Measurements from ENCODE around the gene PPP2R2D. TPM values are rescaled to one million over a fixed set of nuclear protein-coding genes. Genes with fewer than 3 reads are reported as not detected.

PPP2R2D gene
- total RNA-seq, 2 donors from 2014 or later, result 43.1 to 52.4 TPM

DNA sequence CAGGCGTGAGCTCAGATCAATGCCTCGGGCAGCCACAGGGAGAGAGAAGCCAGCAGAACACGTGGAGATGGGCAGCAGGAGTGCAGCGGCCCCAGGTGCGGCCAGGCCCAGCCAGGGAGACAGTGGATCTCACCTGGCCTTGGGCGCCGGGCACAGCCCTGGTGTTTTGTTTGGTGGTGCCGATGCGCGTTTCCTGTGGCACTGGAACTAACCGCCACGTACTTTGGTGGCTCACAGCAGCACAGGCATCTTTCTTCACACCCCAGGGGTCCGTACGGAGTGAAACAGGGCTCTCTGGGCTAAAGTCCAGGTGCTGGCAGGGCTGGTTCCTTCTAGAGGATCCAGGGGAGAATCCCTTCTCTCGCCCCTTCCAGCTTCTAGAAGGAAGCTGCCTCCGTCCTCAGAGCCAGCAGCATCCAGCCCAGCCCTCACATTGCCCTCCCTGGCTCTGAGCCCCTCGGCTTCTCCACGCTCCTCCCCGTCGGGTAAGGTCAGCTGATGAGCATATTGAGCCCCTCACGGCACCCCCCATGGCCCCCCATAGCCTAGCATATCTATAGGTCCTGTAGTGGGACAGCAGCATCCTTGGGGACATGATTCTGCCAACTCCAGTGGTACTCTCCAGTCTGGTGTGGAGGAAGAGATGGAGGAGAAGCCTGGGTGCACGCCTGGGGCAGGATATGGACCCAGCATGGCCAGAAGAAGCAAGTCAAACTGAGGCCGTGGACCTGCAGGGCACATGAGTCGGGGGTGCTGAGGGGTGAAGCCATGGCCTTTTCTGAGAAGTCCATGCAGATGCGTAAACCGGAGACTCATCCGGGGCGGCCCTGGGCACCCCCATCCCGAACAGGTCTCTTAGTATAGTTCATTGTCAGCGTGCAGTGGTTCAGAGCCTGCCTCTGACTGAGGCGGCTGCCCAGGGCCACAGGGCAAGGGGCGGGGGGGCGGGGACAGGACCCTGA lies 43.4 kb upstream of the PPP2R2D start:
- 64 to 65% methylated on average over 16 to 31 of the region's 33 CpGs for WGBS, 2 donors
- Histone ChIP-seq H3K36me3 (replicated peaks in 1 of 2; ENCODE audit: insufficient read depth in 1 of 2, low read depth in 2 of 2) (no peaks in the 10 kb centered on the region), H3K4me1 (peaks cover 3% of the 10 kb centered on the region), H3K27me3 (peaks cover 0 to 3% of the 10 kb centered on the region in 2 donors), H3K9me3 (no peaks in the 10 kb centered on the region), H3K27ac (no peak overlapping the region), H3K4me3 (no peak overlapping the region)
- intact Hi-C loops (cut with DNase I), result no loop called here
- no peak for ATAC-seq
- no peak for DNase-seq
- TF ChIP-seq, protein P1, sequence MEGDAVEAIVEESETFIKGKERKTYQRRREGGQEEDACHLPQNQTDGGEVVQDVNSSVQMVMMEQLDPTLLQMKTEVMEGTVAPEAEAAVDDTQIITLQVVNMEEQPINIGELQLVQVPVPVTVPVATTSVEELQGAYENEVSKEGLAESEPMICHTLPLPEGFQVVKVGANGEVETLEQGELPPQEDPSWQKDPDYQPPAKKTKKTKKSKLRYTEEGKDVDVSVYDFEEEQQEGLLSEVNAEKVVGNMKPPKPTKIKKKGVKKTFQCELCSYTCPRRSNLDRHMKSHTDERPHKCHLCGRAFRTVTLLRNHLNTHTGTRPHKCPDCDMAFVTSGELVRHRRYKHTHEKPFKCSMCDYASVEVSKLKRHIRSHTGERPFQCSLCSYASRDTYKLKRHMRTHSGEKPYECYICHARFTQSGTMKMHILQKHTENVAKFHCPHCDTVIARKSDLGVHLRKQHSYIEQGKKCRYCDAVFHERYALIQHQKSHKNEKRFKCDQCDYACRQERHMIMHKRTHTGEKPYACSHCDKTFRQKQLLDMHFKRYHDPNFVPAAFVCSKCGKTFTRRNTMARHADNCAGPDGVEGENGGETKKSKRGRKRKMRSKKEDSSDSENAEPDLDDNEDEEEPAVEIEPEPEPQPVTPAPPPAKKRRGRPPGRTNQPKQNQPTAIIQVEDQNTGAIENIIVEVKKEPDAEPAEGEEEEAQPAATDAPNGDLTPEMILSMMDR (IDR thresholded peaks at IDR 0.05), result no peak
- TF ChIP-seq POLR2A (IDR thresholded peaks at IDR 0.05), result no peak

DNA sequence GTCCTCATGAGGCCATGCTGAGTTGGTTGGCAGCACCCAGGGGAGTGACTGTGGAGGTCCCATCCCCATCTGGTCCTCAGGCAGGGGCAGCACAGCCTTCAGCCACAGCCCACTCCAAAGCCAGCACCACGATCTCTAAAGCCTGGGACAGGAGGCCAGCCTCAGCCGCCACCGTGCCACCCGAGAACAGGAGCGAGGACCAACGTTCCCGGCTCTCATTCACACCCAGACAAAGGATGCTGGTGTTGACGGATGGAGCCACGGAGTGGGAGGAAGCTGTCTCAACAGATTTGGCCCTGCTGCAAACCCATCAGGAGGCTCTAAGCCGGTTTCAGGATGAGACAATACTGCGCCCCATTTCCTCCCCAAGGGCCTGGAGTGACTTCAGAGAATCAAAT lies 42.7 kb upstream of the PPP2R2D start:
- DNase-seq (no peak), ATAC-seq (no peak)
- 70 to 81% methylated on average over 5 to 7 of the region's 11 CpGs for WGBS, 2 donors
- Histone ChIP-seq H3K27me3 (peaks cover 0 to 3% of the 10 kb centered on the region in 2 donors), H3K4me1 (peaks cover 3% of the 10 kb centered on the region), H3K4me3 (no peak overlapping the region), H3K9me3 (no peaks in the 10 kb centered on the region), H3K27ac (no peak overlapping the region), H3K36me3 (replicated peaks in 1 of 2; ENCODE audit: insufficient read depth in 1 of 2, low read depth in 2 of 2) (no peaks in the 10 kb centered on the region)
- intact Hi-C loops (cut with DNase I), result no loop called here
- TF ChIP-seq POLR2A (IDR thresholded peaks at IDR 0.05), result no peak
- TF ChIP-seq, protein P1 (IDR thresholded peaks at IDR 0.05), result no peak

DNA sequence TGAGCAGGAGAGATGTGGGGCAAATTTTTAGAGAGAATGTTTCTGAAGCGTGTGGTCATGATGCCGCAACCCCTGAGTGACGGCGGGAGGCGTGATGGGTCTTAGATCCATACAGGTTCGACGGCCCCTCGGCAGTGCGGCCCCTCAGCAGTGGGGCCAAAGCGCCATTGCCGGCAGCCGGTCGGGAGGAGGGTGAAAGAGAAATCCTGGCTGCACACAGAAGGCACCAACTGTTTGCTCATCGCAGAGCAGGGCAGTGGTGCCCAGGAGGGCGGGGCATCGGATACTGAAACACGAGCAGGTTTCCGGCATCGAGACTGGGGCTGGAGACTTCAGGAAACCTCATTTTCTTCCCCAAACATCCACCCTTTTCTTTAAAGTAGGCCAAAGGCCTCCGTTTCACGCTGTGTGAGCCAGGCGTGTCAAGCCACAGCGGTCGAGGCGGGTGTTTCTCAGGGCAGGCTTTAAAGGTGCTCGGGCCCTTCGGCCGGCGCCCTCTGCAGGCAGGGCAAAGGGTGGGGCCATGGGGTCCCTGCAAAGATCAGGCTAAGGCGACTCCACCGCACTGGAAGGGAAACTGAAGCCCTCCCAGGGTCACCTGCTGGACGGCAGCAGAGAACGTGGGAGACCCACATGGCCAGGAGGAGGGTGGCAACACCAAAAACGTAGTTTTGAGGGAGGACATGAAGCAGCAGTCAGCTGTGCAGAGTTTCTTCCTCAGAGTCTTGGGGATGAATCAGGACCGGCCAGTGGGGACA lies 42.0 kb upstream of the PPP2R2D start:
- no peaks in the 10 kb centered on the region for H3K27me3 ChIP-seq

DNA sequence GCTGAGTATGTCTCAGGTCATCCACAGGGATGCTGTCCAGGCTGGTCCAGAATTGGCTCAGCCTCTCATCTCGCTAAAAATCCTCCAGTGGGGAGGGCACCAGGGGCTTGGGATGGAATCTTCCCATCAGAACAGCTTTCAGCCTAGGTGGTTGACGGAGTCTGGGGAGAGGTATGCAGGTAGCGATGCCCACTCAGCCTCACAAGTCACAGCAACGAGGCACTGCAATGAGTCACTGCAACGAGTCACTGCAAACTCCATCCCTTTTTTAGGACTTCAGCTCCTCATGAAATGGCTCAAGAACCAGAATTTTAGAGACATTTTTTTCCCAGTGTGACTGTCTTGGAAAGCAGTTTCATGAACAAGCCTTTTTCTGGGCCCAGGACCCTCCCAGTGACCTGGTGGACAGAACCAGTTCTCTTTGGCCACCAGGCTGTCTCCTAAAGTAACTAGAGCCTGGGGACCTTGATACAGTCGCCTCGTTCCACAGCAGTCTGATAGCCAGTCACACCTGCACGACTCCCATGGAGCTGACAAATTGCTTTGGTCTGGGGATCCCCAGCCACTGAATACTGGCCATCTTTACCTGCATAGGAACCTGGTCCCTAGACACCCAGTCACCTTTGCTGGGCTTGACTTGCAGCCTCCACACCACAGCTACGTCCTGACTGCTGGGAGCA lies 41.3 kb upstream of the PPP2R2D start:
- Histone ChIP-seq H3K4me3 (no peak overlapping the region), H3K36me3 (replicated peaks in 1 of 2; ENCODE audit: insufficient read depth in 1 of 2, low read depth in 2 of 2) (no peaks in the 10 kb centered on the region), H3K9me3 (no peaks in the 10 kb centered on the region), H3K27ac (no peak overlapping the region), H3K27me3 (no peaks in the 10 kb centered on the region), H3K4me1 (peaks cover 3% of the 10 kb centered on the region)
- DNase-seq (no peak), ATAC-seq (no peak)
- intact Hi-C loops (cut with DNase I), result loop anchor here (10.0 kb wide), 1 partner anchor 1665 kb away; no protein-coding TSS in a partner anchor
- TF ChIP-seq POLR2A (IDR thresholded peaks at IDR 0.05), result no peak
- TF ChIP-seq, protein P1 (IDR thresholded peaks at IDR 0.05), result no peak
- WGBS, 2 donors, result 53 to 73% methylated on average over 6 to 9 of the region's 9 CpGs

More for the DNA sequence above, 42.0 kb upstream of the PPP2R2D start:
- no peak for DNase-seq
- no peak for ATAC-seq
- H3K9me3 ChIP-seq, result no peaks in the 10 kb centered on the region
- H3K36me3 ChIP-seq (replicated peaks in 1 of 2; ENCODE audit: insufficient read depth in 1 of 2, low read depth in 2 of 2), result no peaks in the 10 kb centered on the region
- no peak overlapping the region for H3K4me3 ChIP-seq
- no peak overlapping the region for H3K27ac ChIP-seq
- intact Hi-C loops (cut with DNase I), result no loop called here
- no peak for TF ChIP-seq POLR2A (IDR thresholded peaks at IDR 0.05)
- TF ChIP-seq, protein P1 (IDR thresholded peaks at IDR 0.05), result no peak
- WGBS, 2 donors, result 79 to 85% methylated on average over 27 to 35 of the region's 35 CpGs
- peaks cover 3% of the 10 kb centered on the region for H3K4me1 ChIP-seq

Measured in body of pancreas (tissue), 4 donors.